GM06990 (cell line): ENCODE results near the gene NMUR2.

Source experiments
- DNase-seq: peaks from one replicate; pipeline ENCODE4 v3.0.0-alpha.2; 2011; ENCODE audit not compliant: insufficient read length; ENCODE audit errors: extremely low read depth
- H3K27me3 ChIP-seq: replicated peaks from 2 replicates; pipeline ENCODE4 v1.6.0; 2011; ENCODE audit warnings: low read length; ENCODE audit not compliant: control insufficient read depth, insufficient read depth
- H3K36me3 ChIP-seq: 2 replicates; pipeline ENCODE4 v1.5.1; 2011; ENCODE audit warnings: low read length; ENCODE audit not compliant: control insufficient read depth, insufficient read depth
- H3K4me3 ChIP-seq: replicated peaks from 2 replicates; pipeline ENCODE4 v1.5.1; 2011; ENCODE audit warnings: low read depth, mild to moderate bottlenecking, control low read depth, low read length
- CTCF ChIP-seq: IDR thresholded peaks from 2 replicates; pipeline ENCODE4 v1.5.1; 2011; ENCODE audit warnings: low read length, control low read depth, mild to moderate bottlenecking, inconsistent platforms; ENCODE audit not compliant: insufficient read depth, poor library complexity, severe bottlenecking

Gene NMUR2

DNA sequence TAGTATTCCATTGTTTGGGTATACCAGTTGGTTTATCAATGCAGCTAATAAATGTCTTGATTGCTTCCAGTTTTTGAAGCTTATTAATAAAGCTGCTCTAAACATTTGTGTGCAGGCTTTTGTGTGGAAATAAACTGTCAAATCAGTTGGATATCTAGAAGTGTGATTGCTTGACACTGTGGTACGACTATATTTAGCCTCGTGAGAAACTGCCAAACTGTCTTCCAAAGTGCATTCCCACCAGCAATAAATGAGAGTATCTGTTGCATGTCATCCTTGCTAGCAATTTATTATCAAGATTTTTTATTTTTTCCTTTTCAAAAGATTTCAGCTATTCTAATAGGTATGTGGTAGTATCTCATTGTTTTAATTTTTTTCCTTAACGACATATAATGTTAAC, 37.5 kb downstream of the NMUR2 start:
- no peak for DNase-seq
- Histone ChIP-seq H3K4me3 (no peak overlapping the region), H3K27me3 (no peaks in the 10 kb centered on the region), H3K36me3 (no peaks in the 10 kb centered on the region)
- TF ChIP-seq CTCF: no peak

- no peak for TF ChIP-seq CTCF
- no peak for DNase-seq
- H3K4me3 ChIP-seq: no peak overlapping the region
- no peaks in the 10 kb centered on the region for H3K27me3 ChIP-seq
- H3K36me3 ChIP-seq: no peaks in the 10 kb centered on the region
Observed at GRCh38 chr5:152366716-152367115, 38.4 kb downstream of the NMUR2 start.

- TF ChIP-seq CTCF: no peak
- DNase-seq: no peak
- Histone ChIP-seq H3K27me3 (no peaks in the 10 kb centered on the region), H3K4me3 (no peak overlapping the region), H3K36me3 (no peaks in the 10 kb centered on the region)
Observed at GRCh38 chr5:152364899-152365298, 40.2 kb downstream of the NMUR2 start.

DNA sequence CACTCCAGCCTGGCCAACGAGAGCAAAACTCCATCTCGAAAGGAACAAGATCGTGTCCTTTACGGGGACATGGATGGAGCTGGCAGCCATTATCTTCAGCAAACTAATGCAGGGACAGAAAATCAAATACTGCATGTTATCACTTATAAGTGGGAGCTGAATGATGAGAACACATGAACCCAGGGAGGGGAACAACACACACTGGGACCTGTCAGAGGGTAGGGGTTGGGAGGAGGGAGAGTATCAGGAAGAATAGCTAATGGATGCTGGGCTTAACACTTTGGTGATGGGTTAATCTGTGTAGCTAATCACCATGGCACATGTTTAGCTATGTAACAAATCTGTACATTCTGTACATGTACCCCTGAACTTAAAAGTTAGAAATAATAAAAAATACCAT, 40.9 kb downstream of the NMUR2 start:
- DNase-seq: no peak
- H3K4me3 ChIP-seq: no peak overlapping the region
- H3K36me3 ChIP-seq: no peaks in the 10 kb centered on the region
- no peaks in the 10 kb centered on the region for H3K27me3 ChIP-seq
- TF ChIP-seq CTCF: no peak

DNA sequence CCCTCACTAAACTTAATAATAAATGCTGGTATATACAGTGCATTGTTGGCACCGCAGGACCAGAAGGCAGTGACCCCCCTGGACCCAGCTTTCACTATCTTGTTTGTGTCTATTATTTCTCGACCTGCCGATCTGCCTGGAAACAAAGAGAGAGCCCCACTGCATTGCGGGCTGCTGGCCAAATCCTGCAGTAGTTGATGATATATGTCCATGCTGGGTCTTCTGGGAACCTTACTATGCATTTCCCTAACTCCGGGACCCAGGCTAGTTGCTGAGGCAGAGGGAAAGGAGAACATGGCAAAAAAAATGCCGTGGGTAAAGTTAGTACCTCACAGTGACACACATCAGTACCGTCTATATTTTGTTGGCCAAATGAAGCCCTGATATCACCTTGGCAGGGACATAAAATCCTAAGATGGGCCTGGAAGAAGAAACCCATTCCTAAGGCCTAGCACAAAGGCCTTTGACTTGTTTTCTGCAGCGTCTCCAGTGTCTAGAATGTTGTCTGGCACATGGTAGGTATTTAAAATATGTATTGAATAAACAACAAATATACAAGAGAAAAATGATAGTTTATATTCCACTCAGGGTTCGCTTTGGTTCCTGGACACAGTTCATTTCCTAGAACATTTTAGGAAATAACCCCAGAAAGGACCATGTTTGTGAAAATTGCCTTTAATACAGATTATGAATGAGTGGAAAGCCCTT, 46.1 kb downstream of the NMUR2 start:
- no peaks in the 10 kb centered on the region for H3K27me3 ChIP-seq
- no peak overlapping the region for H3K4me3 ChIP-seq
- no peaks in the 10 kb centered on the region for H3K36me3 ChIP-seq
- DNase-seq: no peak
- no peak for TF ChIP-seq CTCF

DNA sequence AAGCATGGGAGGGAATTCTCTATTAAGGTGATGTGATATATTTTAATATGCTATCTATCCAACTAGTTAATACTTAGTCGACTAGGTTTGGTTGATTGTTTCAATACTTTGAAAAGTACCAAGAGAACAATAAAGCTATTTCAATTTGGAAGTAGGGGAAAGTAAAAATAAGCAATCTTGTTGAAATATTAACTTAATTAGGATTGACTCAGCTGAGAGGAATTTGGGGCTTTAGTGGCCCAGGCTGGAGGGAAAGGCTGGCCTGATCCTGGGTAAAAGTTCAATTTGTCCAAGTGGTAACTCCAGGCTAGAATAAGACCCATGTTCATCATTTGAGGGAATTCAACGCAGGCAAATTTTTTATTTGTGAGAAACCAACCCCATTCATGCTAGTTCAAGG, 48.6 kb downstream of the NMUR2 start:
- DNase-seq: no peak
- Histone ChIP-seq H3K27me3 (no peaks in the 10 kb centered on the region), H3K4me3 (no peak overlapping the region), H3K36me3 (no peaks in the 10 kb centered on the region)
- no peak for TF ChIP-seq CTCF
